ENCODE results near the gene SLC25A51. TPM values are rescaled to one million over a fixed set of nuclear protein-coding genes. Genes with fewer than 3 reads are reported as not detected.

Gene SLC25A51
- total RNA-seq, 1 donor from 2014 or later: 63.7 TPM

DNA sequence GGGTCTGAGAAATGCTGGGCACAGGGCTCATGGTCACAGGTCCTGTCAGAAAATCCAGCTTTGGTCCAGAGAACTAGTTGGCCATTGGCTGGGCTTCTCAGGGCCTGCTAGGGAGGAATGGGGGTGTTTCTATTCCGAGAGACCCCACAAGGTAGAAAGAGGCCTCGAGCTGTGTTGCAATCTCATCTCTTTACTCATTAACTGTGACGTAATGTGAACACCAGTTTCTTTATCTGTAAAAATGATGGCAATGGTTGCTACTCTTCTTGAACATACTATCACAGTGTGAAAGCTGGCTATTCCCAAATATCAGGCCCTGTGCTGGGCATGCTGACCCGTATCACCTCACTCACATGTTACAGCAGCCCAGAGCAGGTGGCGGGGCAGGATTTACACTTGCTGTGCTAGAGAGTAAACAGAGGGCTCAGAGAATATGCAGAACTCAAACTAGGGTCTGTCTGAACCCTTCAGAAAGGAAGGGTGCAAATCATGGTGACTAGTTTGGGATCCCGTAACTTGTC, 35.7 kb upstream of the SLC25A51 start:
- FAIRE-seq: no peak

DNA sequence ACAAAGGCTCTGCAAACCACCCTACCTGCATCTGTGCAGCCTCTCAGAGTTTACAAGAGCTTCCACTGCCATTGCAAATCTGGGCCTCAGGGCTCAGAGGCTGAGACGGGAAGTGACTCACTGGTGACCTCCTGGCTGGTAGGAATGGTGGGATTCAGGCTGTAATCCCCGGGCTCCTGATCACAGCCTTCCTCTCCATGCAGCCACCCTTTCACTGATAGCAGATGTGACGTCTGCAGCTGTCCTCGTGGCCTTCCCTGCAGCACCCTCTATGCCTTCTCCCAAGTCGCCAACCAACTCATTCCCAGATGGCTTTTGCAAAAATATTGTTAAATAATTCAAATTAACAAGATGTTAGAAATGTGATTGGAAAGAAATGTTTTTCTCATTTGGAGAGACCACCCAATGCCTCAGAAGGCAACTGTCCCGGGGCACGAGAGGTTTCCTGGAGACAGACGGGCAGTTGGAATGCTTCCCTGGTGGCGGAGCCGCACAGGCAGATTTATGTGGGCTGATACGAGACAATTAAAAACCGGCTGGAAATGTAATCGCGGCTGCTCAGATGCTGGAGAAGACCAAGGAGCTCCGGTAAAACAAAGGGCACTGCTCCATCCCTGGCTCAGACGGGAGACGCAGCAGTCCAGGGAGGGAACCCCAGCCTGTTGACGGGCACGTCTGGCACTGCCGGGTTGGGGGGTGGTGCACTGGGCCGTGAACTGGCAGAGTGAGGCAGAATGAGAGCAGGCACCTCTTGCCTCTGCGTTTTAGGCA, 34.4 kb upstream of the SLC25A51 start:
- DNase-seq (ENCODE audit: low read depth) (peak; percentile 79), FAIRE-seq (no peak)
- Histone ChIP-seq H3K36me3 (ENCODE audit: control insufficient read depth, insufficient read depth, low read length) (peaks cover 6% of the 10 kb centered on the region), H3K27me3 (ENCODE audit: control insufficient read depth, insufficient read depth, low read length) (no peaks in the 10 kb centered on the region), H3K4me3 (ENCODE audit: low read depth, low read length) (no peak overlapping the region)
- TF ChIP-seq, protein P1, sequence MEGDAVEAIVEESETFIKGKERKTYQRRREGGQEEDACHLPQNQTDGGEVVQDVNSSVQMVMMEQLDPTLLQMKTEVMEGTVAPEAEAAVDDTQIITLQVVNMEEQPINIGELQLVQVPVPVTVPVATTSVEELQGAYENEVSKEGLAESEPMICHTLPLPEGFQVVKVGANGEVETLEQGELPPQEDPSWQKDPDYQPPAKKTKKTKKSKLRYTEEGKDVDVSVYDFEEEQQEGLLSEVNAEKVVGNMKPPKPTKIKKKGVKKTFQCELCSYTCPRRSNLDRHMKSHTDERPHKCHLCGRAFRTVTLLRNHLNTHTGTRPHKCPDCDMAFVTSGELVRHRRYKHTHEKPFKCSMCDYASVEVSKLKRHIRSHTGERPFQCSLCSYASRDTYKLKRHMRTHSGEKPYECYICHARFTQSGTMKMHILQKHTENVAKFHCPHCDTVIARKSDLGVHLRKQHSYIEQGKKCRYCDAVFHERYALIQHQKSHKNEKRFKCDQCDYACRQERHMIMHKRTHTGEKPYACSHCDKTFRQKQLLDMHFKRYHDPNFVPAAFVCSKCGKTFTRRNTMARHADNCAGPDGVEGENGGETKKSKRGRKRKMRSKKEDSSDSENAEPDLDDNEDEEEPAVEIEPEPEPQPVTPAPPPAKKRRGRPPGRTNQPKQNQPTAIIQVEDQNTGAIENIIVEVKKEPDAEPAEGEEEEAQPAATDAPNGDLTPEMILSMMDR (IDR thresholded peaks at IDR 0.05; ENCODE audit: insufficient read depth, low read length, severe bottlenecking): no peak

More for the DNA sequence above, 35.7 kb upstream of the SLC25A51 start:
- DNase-seq (ENCODE audit: low read depth): no peak
- TF ChIP-seq, protein P1 (IDR thresholded peaks at IDR 0.05; ENCODE audit: insufficient read depth, low read length, severe bottlenecking): no peak
- H3K36me3 ChIP-seq (ENCODE audit: control insufficient read depth, insufficient read depth, low read length): peaks cover 6% of the 10 kb centered on the region
- no peak overlapping the region for H3K4me3 ChIP-seq (ENCODE audit: low read depth, low read length)
- H3K27me3 ChIP-seq (ENCODE audit: control insufficient read depth, insufficient read depth, low read length): no peaks in the 10 kb centered on the region

DNA sequence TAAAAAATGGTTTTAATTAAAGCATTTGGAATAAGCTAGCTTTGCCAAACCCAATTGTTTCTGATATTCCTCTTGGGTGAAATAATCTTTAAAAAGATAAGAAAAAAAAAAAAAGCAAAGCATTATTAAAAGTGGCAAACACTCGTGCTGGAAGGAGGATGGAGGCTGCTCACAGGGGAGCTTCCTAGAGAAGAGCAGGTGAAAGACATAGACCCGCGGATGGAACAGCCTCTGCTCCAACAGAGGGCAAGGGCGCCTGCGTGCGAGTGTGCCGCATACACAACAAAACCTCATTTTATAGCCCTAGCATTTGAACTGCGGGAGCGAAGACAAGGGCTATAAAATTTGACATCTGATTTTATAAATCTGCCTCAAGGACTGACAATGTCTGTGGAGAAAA, 33.4 kb upstream of the SLC25A51 start:
- Histone ChIP-seq H3K4me3 (ENCODE audit: low read depth, low read length) (no peak overlapping the region), H3K36me3 (ENCODE audit: control insufficient read depth, insufficient read depth, low read length) (peaks cover 4% of the 10 kb centered on the region), H3K27me3 (ENCODE audit: control insufficient read depth, insufficient read depth, low read length) (no peaks in the 10 kb centered on the region)
- FAIRE-seq (no peak), DNase-seq (ENCODE audit: low read depth) (no peak)
- TF ChIP-seq, protein P1 (IDR thresholded peaks at IDR 0.05; ENCODE audit: insufficient read depth, low read length, severe bottlenecking): no peak

DNA sequence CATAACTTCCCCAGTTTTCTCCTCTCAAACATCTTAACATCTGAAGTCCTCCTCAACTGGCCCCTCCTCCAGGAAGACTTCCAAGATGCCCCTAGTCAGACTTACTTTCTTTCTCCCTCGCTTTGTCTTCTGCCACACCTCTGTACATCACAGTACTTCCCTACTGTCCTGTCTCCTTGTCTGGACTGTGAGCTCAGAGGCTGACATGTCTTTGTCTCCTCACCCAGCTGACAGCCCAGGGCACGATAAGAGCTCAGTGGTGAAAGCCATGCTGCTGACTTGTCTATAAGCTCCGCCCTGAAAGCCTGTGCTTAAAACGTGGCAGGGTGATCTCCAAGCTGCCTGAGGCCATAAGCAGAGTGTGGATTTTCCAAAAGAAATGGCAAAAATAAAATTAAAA, 33.0 kb upstream of the SLC25A51 start:
- DNase-seq (ENCODE audit: low read depth) (peak; percentile 59), FAIRE-seq (no peak)
- H3K36me3 ChIP-seq (ENCODE audit: control insufficient read depth, insufficient read depth, low read length): peaks cover 4% of the 10 kb centered on the region
- no peaks in the 10 kb centered on the region for H3K27me3 ChIP-seq (ENCODE audit: control insufficient read depth, insufficient read depth, low read length)
- no peak overlapping the region for H3K4me3 ChIP-seq (ENCODE audit: low read depth, low read length)
- TF ChIP-seq, protein P1 (IDR thresholded peaks at IDR 0.05; ENCODE audit: insufficient read depth, low read length, severe bottlenecking): no peak

DNA sequence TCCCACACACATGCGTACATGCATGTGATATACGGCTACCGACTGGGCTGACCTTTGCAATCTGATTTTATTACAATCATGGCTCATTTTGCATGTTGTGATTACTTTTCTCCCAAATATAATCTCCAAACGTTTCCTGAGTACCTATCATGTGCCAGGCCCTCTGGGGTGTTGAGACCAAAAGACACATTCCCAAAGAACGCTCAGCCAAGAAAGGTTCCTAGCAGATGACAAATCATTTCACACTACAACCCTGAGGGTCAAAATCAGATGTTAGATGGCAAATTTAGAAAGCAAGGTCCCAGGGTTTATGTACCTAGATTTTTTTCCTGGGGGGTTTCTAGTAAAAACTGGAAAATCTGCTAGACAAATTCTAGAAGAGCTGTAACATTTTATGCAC, 32.4 kb upstream of the SLC25A51 start:
- Histone ChIP-seq H3K27me3 (ENCODE audit: control insufficient read depth, insufficient read depth, low read length) (no peaks in the 10 kb centered on the region), H3K36me3 (ENCODE audit: control insufficient read depth, insufficient read depth, low read length) (peaks cover 3% of the 10 kb centered on the region), H3K4me3 (ENCODE audit: low read depth, low read length) (no peak overlapping the region)
- no peak for FAIRE-seq
- TF ChIP-seq, protein P1 (IDR thresholded peaks at IDR 0.05; ENCODE audit: insufficient read depth, low read length, severe bottlenecking): no peak
- DNase-seq (ENCODE audit: low read depth): no peak

All from bronchial epithelial cell (primary cell).